ENCODE data around the gene MIER2. TPM values are rescaled to one million over a fixed set of nuclear protein-coding genes. Genes with fewer than 3 reads are reported as not detected.
"Not testable (repeated sequence)": the region's sequence is repeated elsewhere in the genome, so short reads cannot be mapped to it uniquely, and the experiment has no call there.

MIER2 gene
- total RNA-seq, 3 donors from 2014 or later: 25.7 to 30.2 (median 28.7) TPM

GRCh38 chr19:355536-355935 is 10.9 kb upstream of the MIER2 start:
- DNase-seq; H3K4me3 Mint-ChIP-seq; H3K4me1 Mint-ChIP-seq (ENCODE audit: low read depth); H3K36me3 Mint-ChIP-seq (ENCODE audit: insufficient read depth); H3K27me3 Mint-ChIP-seq (ENCODE audit: low read depth); ATAC-seq: not testable (repeated sequence)
- peaks cover 11% of the 10 kb centered on the region for H3K9me3 Mint-ChIP-seq

GRCh38 chr19:355134-355533 is 10.5 kb upstream of the MIER2 start:
- Mint-ChIP-seq H3K36me3 (ENCODE audit: insufficient read depth) (no peaks in the 10 kb centered on the region), H3K27me3 (ENCODE audit: low read depth) (peaks cover 7% of the 10 kb centered on the region), H3K4me3 (no peak overlapping the region), H3K4me1 (ENCODE audit: low read depth) (peaks cover 2% of the 10 kb centered on the region), H3K9me3 (peaks cover 11% of the 10 kb centered on the region)
- ATAC-seq (no peak), DNase-seq (no peak)

- H3K4me3 Mint-ChIP-seq: no peak overlapping the region
- ATAC-seq: no peak
- peaks cover 2% of the 10 kb centered on the region for H3K4me1 Mint-ChIP-seq (ENCODE audit: low read depth)
- H3K36me3 Mint-ChIP-seq (ENCODE audit: insufficient read depth): no peaks in the 10 kb centered on the region
- peaks cover 11% of the 10 kb centered on the region for H3K9me3 Mint-ChIP-seq
- DNase-seq: no peak
- peaks cover under 1% of the 10 kb centered on the region for H3K27me3 Mint-ChIP-seq (ENCODE audit: low read depth)
Observed at GRCh38 chr19:351976-352625, 7.5 kb upstream of the MIER2 start.

- Mint-ChIP-seq H3K4me1 (ENCODE audit: low read depth) (peaks cover 17% of the 10 kb centered on the region), H3K9me3 (peaks cover 6% of the 10 kb centered on the region)
Observed at GRCh38 chr19:347946-348861, 3.6 kb upstream of the MIER2 start.

GRCh38 chr19:345320-345879 is 804 bp upstream of the MIER2 start:
- Mint-ChIP-seq H3K4me1 (ENCODE audit: low read depth) (peaks cover 42% of the 10 kb centered on the region), H3K36me3 (ENCODE audit: insufficient read depth) (peaks cover 2% of the 10 kb centered on the region), H3K4me3 (peak overlapping the region; percentile 83), H3K9me3 (no peaks in the 10 kb centered on the region), H3K27me3 (ENCODE audit: low read depth) (peaks cover 4% of the 10 kb centered on the region)
- DNase-seq (no peak), ATAC-seq (no peak)

More at GRCh38 chr19:347946-348861, 3.6 kb upstream of the MIER2 start:
- DNase-seq: no peak
- Mint-ChIP-seq H3K4me3 (no peak overlapping the region), H3K36me3 (ENCODE audit: insufficient read depth) (peaks cover 2% of the 10 kb centered on the region), H3K27me3 (ENCODE audit: low read depth) (peaks cover 4% of the 10 kb centered on the region)
- ATAC-seq: no peak

GRCh38 chr19:343941-344624 is 513 bp downstream of the MIER2 start:
- Mint-ChIP-seq H3K9me3 (no peaks in the 10 kb centered on the region), H3K27me3 (ENCODE audit: low read depth) (peaks cover 4% of the 10 kb centered on the region), H3K36me3 (ENCODE audit: insufficient read depth) (peaks cover 4% of the 10 kb centered on the region), H3K4me3 (peak overlapping the region; percentile 81), H3K4me1 (ENCODE audit: low read depth) (peaks cover 54% of the 10 kb centered on the region)
- ATAC-seq: peak; percentile 58 to 64
- DNase-seq: peak; percentile 38

GRCh38 chr19:343451-343931 is 1.1 kb downstream of the MIER2 start:
- H3K4me1 Mint-ChIP-seq (ENCODE audit: low read depth): peaks cover 60% of the 10 kb centered on the region
- ATAC-seq (no peak), DNase-seq (no peak)
- H3K4me3 Mint-ChIP-seq: peak overlapping the region; percentile 81
- no peaks in the 10 kb centered on the region for H3K9me3 Mint-ChIP-seq
- H3K36me3 Mint-ChIP-seq (ENCODE audit: insufficient read depth): peaks cover 7% of the 10 kb centered on the region
- peaks cover 4% of the 10 kb centered on the region for H3K27me3 Mint-ChIP-seq (ENCODE audit: low read depth)

GRCh38 chr19:342801-343421 is 1.7 kb downstream of the MIER2 start:
- H3K27me3 Mint-ChIP-seq (ENCODE audit: low read depth): peaks cover 4% of the 10 kb centered on the region
- peak overlapping the region; percentile 81 for H3K4me3 Mint-ChIP-seq
- no peak for DNase-seq
- H3K9me3 Mint-ChIP-seq: no peaks in the 10 kb centered on the region
- ATAC-seq: no peak
- H3K36me3 Mint-ChIP-seq (ENCODE audit: insufficient read depth): peaks cover 10% of the 10 kb centered on the region
- H3K4me1 Mint-ChIP-seq (ENCODE audit: low read depth): peaks cover 64% of the 10 kb centered on the region

- DNase-seq: no peak
- Mint-ChIP-seq H3K9me3 (no peaks in the 10 kb centered on the region), H3K36me3 (ENCODE audit: insufficient read depth) (peaks cover 12% of the 10 kb centered on the region), H3K4me1 (ENCODE audit: low read depth) (peaks cover 65% of the 10 kb centered on the region), H3K27me3 (ENCODE audit: low read depth) (peaks cover 4% of the 10 kb centered on the region), H3K4me3 (peak overlapping the region; percentile 51)
- no peak for ATAC-seq
Observed at GRCh38 chr19:342128-342455, 2.5 kb downstream of the MIER2 start.

GRCh38 chr19:341386-342127 is 3.0 kb downstream of the MIER2 start:
- peaks cover 14% of the 10 kb centered on the region for H3K36me3 Mint-ChIP-seq (ENCODE audit: insufficient read depth)
- H3K9me3 Mint-ChIP-seq: no peaks in the 10 kb centered on the region
- ATAC-seq (no peak), DNase-seq (no peak)
- H3K4me1 Mint-ChIP-seq (ENCODE audit: low read depth): peaks cover 67% of the 10 kb centered on the region
- H3K4me3 Mint-ChIP-seq: peak overlapping the region; percentile 51
- H3K27me3 Mint-ChIP-seq (ENCODE audit: low read depth): no peaks in the 10 kb centered on the region

- Mint-ChIP-seq H3K27me3 (ENCODE audit: low read depth) (no peaks in the 10 kb centered on the region), H3K4me3 (no peak overlapping the region), H3K36me3 (ENCODE audit: insufficient read depth) (peaks cover 16% of the 10 kb centered on the region), H3K4me1 (ENCODE audit: low read depth) (peaks cover 67% of the 10 kb centered on the region), H3K9me3 (no peaks in the 10 kb centered on the region)
- DNase-seq: no peak
- no peak for ATAC-seq
Observed at GRCh38 chr19:340620-341385, 3.8 kb downstream of the MIER2 start.

GRCh38 chr19:339262-339887 is 5.2 kb downstream of the MIER2 start:
- H3K4me3 Mint-ChIP-seq: no peak overlapping the region
- ATAC-seq: no peak
- H3K9me3 Mint-ChIP-seq: no peaks in the 10 kb centered on the region
- H3K36me3 Mint-ChIP-seq (ENCODE audit: insufficient read depth): peaks cover 21% of the 10 kb centered on the region
- no peaks in the 10 kb centered on the region for H3K27me3 Mint-ChIP-seq (ENCODE audit: low read depth)
- DNase-seq: no peak
- peaks cover 59% of the 10 kb centered on the region for H3K4me1 Mint-ChIP-seq (ENCODE audit: low read depth)

All from activated T-cell treated with anti-CD3 and anti-CD28 coated beads, Interleukin-2, amount 50 U/mL, for 4 hours (primary cell).